ENCODE data around the gene RRAD. TPM values are rescaled to one million over a fixed set of nuclear protein-coding genes. Genes with fewer than 3 reads are reported as not detected.
"Not testable (repeated sequence)": the region's sequence is repeated elsewhere in the genome, so short reads cannot be mapped to it uniquely, and the experiment has no call there.

The RRAD gene
- total RNA-seq, 1 donor: 0.72 TPM

GRCh38 chr16:66899310-66899944 is 25.9 kb downstream of the RRAD start:
- TF ChIP-seq CTCF (IDR thresholded peaks at IDR 0.05; ENCODE audit: insufficient read depth, low read length): no peak
- peak; percentile 78 for DNase-seq (ENCODE audit: low read depth)
- no peak overlapping the region for H3K4me3 ChIP-seq (ENCODE audit: low read depth, low read length)

DNA sequence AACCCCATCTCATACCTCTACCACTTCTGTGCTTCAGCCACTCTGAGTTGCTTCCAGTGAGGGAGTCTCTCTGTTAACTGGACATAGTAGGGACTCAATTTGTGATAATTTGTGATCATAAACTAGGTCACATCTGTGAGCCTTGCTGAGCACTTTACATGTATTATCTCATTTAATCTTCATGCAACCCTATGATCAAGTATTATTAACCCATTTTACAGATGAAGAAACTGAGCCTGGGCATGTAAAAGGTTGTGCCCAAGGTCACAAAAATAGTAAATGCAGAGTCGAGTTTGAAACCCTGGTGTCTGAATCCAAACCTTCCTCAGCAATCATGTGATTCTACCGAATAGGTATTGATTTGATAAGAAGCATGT is 26.4 kb downstream of the RRAD start:
- no peak for DNase-seq (ENCODE audit: low read depth)
- no peak for TF ChIP-seq CTCF (IDR thresholded peaks at IDR 0.05; ENCODE audit: insufficient read depth, low read length)
- H3K4me3 ChIP-seq (ENCODE audit: low read depth, low read length): no peak overlapping the region

DNA sequence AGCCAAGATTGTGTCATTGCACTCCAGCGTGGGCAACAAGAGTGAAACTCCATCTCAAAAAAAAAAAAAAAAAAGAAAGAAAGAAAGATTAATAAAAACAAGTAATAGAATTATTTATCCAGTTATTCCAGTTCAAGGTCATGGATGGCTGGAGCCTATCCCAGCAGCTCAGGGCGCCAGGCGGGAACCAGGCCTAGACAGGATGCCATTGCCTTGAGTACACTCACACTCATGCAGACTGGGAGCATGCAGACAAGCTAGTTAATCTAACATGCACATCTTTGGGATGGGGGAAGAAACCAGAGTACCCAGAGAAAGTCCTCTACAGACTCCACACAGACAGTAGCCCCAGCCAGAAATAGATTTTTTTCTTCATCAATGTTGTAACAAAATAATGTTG is 27.1 kb downstream of the RRAD start:
- H3K4me3 ChIP-seq (ENCODE audit: low read depth, low read length): no peak overlapping the region
- peak; percentile 78 for DNase-seq (ENCODE audit: low read depth)
- no peak for TF ChIP-seq CTCF (IDR thresholded peaks at IDR 0.05; ENCODE audit: insufficient read depth, low read length)

DNA sequence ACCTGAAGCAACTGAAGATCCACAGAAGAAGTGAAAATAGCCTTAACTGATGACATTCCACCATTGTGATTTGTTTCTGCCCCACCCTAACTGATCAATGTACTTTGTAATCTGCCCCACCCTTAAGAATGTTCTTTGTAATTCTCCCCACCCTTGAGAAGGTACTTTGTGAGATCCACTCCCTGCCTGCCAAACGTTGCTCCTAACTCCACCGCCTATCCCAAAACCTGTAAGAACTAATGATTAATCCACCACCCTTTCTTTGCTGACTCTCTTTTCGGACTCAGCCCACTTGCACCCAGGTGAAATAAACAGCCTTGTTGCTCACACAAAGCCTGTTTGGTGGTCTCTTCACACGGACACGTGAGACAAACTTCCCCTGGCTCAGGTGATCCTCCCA is 28.7 kb downstream of the RRAD start:
- DNase-seq (ENCODE audit: low read depth); H3K4me3 ChIP-seq (ENCODE audit: low read depth, low read length): not testable (repeated sequence)

- no peak overlapping the region for H3K4me3 ChIP-seq (ENCODE audit: low read depth, low read length)
- no peak for DNase-seq (ENCODE audit: low read depth)
- TF ChIP-seq CTCF (IDR thresholded peaks at IDR 0.05; ENCODE audit: insufficient read depth, low read length): no peak
Measured at GRCh38 chr16:66895999-66896398, 29.3 kb downstream of the RRAD start.

GRCh38 chr16:66895689-66895979 is 29.7 kb downstream of the RRAD start:
- H3K4me3 ChIP-seq (ENCODE audit: low read depth, low read length): no peak overlapping the region
- no peak for DNase-seq (ENCODE audit: low read depth)
- no peak for TF ChIP-seq CTCF (IDR thresholded peaks at IDR 0.05; ENCODE audit: insufficient read depth, low read length)

DNA sequence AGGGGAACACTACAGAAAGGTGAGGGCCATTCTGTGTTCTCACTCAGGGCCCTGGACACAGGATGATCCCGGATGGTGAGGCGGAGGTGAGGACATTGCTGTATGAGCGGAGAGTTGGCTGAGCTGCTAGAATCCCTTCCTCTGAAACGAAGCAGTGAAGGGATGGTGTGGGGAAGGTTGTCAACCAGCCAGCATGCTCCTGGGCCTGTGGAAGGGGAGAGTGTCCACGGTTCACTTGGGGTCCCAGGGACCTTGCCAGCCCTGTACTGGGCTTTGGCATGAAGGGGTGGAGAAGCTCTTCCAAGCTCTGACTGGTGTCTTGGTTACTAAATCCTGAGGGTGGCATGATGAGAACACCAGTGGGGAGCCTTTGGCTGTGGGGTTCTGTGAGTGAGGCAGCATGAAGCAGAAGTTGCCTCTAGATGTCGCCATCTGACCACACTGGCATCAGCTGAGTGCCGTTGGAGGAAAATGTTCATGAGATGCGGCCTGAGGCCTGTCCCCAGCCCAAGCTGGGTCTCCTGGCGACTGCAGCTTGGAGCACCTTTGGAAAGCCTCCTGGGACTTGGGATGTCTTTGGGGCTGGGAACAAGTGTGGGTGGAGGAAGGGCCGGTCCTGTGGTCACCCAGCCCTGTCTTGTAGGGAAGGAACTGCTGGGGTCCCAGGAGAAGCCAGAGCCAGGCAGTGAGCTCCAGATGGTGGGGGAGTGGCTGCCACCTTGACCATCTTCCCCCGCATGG is 30.2 kb downstream of the RRAD start:
- peak; percentile 83 for DNase-seq (ENCODE audit: low read depth)
- H3K4me3 ChIP-seq (ENCODE audit: low read depth, low read length): no peak overlapping the region
- peak; percentile 92 for TF ChIP-seq CTCF (IDR thresholded peaks at IDR 0.05; ENCODE audit: insufficient read depth, low read length)
